GM19452 (cell line): Measurements from ENCODE around the gene SAMD4A.

ENCODE experiments used
- ATAC-seq: cut with Tn5 transposase; IDR thresholded peaks from one replicate; pipeline ENCODE4 v1.9.1; 2021; ENCODE audit not compliant: unreplicated experiment

SAMD4A gene

GRCh38 chr14:54566410-54567223 is at the start of gene SAMD4A:
TSS of gene SAMD4A (plus strand) at chr14:54567128. CDS start at chr14:54567917, 789 bp downstream.
- peak; percentile 25 for ATAC-seq

- ATAC-seq = no peak
Measured at GRCh38 chr14:54524410-54524809, 42.5 kb upstream of the SAMD4A start.

GRCh38 chr14:54528973-54529372 is 38.0 kb upstream of the SAMD4A start:
- no peak for ATAC-seq

- no peak for ATAC-seq
Measured at GRCh38 chr14:54529811-54530210, 37.1 kb upstream of the SAMD4A start.

GRCh38 chr14:54532111-54533012 is 34.6 kb upstream of the SAMD4A start:
- peak; percentile 84 for ATAC-seq

GRCh38 chr14:54533100-54533499 is 33.8 kb upstream of the SAMD4A start:
- ATAC-seq = no peak

GRCh38 chr14:54535126-54535525 is 31.8 kb upstream of the SAMD4A start:
- ATAC-seq = no peak

GRCh38 chr14:54535646-54536045 is 31.3 kb upstream of the SAMD4A start:
- ATAC-seq = no peak

- ATAC-seq = no peak
Measured at GRCh38 chr14:54537651-54538050, 29.3 kb upstream of the SAMD4A start.

GRCh38 chr14:54538055-54538454 is 28.9 kb upstream of the SAMD4A start:
- no peak for ATAC-seq

- ATAC-seq = no peak
Measured at GRCh38 chr14:54547583-54547982, 19.3 kb upstream of the SAMD4A start.

- ATAC-seq = no peak
Measured at GRCh38 chr14:54548491-54548890, 18.4 kb upstream of the SAMD4A start.

GRCh38 chr14:54549862-54550261 is 17.1 kb upstream of the SAMD4A start:
- ATAC-seq = no peak

GRCh38 chr14:54550514-54550913 is 16.4 kb upstream of the SAMD4A start:
- no peak for ATAC-seq

- no peak for ATAC-seq
Measured at GRCh38 chr14:54554401-54554800, 12.5 kb upstream of the SAMD4A start.

- no peak for ATAC-seq
Measured at GRCh38 chr14:54555651-54556050, 11.3 kb upstream of the SAMD4A start.

- ATAC-seq = no peak
Measured at GRCh38 chr14:54556535-54556934, 10.4 kb upstream of the SAMD4A start.

GRCh38 chr14:54562334-54562733 is 4.6 kb upstream of the SAMD4A start:
- ATAC-seq = no peak

GRCh38 chr14:54564071-54564867 is 2.7 kb upstream of the SAMD4A start:
- no peak for ATAC-seq

- peak; percentile 37 for ATAC-seq
Measured at GRCh38 chr14:54564868-54565784, 1.8 kb upstream of the SAMD4A start.
